GM10847 (cell line): ENCODE measurements around the gene SCN8A.

Source experiments
- POLR2A ChIP-seq: IDR thresholded peaks from 2 replicates; pipeline ENCODE4 v1.6.1; 2011; ENCODE audit not compliant: insufficient read length; ENCODE audit errors: extremely low read depth

SCN8A gene

DNA sequence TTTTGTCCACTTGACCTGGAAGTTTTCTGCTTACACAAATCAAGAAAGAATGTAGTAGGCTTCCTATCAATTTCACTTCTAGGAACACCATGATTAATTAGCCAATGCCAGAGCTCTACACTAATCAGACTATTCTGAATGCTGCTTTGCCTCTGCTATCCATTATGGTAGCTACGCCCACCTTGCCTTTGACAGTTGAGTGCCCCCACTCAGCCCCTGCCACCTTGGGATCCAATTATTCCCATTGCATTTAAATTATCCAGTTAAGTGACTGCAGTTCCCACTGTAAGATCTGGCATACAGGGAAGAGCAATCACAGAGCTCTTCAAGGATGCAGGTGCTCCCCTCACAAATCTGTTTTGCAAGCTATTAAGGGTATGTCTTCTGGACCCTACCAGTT is 210.0 kb downstream of the SCN8A start:
- TF ChIP-seq POLR2A: no peak

DNA sequence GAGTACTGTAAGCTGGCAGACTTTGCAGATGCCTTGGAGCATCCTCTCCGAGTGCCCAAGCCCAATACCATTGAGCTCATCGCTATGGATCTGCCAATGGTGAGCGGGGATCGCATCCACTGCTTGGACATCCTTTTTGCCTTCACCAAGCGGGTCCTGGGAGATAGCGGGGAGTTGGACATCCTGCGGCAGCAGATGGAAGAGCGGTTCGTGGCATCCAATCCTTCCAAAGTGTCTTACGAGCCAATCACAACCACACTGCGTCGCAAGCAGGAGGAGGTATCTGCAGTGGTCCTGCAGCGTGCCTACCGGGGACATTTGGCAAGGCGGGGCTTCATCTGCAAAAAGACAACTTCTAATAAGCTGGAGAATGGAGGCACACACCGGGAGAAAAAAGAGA is 215.9 kb downstream of the SCN8A start:
- no peak for TF ChIP-seq POLR2A

DNA sequence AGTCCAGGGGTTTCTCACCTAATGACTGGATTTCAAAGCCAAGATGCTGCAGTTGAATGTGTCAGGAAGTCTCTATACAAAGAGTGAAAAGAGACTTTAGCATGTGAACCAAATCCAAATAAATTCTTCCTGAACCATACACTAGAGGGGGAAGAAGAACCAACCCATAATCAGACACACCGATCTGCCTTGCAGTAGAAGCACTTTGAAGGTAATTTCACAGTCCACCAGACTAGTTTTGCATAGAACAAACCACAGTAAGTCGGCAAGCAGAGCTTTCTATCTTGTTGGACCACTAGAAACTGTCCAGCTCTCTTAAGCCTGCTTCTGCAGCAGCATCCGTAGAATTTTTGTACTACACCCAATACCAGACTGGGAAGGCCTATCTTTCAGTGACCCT is 218.2 kb downstream of the SCN8A start:
- TF ChIP-seq POLR2A: no peak

DNA sequence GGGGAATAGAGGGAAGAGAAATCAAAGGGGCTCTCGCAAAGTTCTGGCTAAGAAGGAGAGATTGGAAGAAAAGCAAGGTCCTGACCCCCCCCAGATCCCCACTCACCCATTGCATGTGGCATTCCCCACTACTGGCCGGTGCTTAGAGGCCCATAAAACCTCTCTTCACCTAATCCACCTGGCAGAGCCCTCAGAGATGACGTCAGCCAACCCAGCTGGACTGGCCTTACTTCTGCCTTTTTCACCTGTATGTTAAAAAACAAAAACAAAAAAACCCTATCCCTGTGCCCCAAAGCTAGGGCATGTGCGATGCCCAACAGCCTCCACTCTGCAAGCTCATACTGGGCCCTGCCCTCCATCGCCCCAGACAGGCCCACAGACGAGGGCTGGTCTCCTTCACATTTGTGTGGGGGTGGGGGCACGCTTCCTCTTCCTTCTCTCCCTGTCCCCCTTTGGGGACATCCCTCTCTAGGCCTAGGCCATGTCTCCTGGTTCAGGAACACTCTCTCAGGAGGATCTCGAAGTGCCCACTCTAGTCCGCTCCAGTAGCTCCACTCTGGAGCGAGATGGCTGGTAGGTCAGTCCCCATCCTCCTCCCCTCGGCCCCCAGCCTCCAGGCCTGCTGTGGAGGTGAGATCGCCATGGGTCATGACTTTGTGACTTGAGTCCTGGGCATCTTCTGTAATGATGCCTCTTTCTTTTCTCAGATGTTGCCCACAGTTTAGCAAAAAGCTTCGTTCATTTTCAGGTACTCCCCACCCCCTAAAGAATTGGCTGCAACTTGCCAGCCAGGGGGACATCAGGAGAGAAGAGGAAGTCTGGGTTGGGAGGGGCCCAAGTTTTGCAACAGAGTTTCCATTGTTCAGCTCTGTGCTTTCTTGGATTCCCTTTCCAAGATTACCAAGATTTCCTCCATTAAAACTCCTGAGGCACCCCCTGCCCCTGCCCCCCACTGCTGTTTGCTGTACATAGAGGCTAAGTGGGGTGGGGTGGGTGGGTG is 220.5 kb downstream of the SCN8A start:
- no peak for TF ChIP-seq POLR2A

DNA sequence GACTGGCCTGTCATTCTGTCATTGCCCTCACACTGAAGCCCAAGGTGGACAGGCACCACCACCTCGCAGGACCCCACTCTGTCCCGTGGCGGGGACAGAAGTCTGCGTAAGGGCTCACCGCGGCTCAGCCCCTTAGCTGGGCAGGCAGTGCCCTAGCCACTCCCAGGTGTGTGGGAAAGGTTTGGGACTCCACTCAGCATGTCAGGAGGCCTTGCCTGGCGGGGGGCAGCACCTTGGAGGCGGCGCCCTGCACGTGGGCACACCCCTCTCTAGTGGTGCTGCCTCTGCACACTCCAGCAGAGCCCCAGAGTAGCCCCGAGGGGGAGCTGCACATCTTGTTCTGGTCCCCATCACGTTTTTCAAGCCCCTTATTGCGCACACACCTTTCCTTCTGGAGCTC is 221.8 kb downstream of the SCN8A start:
- TF ChIP-seq POLR2A: no peak

DNA sequence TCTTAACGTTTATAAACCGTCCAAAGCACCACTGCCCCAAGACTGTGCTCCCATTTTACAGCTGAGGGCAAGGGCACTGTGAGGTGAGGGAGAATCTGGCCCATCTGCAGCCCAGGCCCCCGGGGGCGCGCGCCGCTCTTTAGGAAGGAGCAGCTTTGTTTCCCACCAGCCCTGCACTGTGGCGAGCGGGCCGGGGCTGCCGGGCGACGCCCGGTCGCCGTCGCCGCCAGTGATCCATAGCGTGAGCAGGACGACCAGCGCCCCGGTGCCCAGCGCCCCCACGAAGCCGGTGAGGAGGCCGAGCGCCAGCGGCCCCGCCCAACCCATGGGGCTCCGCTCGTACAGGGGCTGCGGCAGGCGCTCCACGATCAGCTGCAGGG is 222.9 kb downstream of the SCN8A start:
- no peak for TF ChIP-seq POLR2A

DNA sequence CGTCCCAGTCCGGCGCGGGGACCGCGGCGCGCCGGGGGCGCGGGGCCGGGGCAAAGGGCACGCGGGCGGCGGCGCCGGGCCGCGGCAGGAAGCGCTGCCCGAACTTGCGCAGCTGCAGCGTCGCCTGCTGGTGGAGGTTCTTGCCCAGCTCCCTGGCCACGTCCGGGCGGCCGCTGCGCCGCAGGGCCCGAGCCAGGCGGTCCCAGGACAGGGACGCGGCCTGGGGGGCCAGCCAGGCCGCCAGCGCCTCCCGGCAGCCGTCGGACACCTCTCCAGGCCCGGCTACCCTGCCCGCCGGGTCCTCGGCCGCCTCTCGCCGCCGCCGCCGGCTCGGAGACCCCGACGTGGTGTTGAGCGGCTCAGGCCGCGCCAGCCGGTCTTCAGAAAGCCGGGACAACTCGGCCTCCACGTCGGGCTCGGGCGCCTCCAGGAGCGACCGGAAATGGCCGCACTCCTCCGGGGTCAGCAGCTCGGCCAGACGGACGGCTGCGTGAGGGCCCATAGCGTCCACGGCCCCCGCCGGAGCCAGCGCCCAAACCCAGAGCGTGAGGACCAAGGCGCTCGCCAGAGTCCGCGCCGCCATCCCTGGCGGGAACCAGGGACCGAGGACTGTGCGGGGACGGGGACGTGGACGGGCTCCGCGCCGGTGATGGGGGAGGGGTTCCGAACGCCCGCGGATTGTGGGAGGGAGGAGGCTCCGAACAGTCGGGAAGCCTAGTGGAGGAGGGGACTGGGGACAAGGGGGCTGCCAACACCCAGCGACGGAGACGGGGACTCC is 223.5 kb downstream of the SCN8A start:
- TF ChIP-seq POLR2A: no peak

DNA sequence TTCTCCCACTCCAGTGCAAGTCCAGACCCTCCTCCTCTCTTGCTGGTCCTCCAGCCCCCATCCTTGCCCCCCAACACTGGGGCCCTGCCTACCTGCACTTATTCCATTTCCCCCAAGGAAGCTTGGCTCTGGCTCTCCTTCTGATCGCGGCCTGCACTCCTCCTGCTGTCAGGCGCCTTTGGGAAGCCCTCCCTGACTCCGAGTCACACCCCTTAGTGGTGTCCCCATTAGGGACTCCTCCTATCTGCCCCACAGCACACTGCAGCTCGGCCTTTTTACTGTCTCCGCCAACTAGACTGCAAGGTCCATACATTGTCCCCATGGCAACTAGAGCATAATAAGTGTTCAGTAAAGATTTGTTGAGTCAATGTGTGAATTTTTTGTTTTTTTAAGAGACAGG is 224.5 kb downstream of the SCN8A start:
- no peak for TF ChIP-seq POLR2A

DNA sequence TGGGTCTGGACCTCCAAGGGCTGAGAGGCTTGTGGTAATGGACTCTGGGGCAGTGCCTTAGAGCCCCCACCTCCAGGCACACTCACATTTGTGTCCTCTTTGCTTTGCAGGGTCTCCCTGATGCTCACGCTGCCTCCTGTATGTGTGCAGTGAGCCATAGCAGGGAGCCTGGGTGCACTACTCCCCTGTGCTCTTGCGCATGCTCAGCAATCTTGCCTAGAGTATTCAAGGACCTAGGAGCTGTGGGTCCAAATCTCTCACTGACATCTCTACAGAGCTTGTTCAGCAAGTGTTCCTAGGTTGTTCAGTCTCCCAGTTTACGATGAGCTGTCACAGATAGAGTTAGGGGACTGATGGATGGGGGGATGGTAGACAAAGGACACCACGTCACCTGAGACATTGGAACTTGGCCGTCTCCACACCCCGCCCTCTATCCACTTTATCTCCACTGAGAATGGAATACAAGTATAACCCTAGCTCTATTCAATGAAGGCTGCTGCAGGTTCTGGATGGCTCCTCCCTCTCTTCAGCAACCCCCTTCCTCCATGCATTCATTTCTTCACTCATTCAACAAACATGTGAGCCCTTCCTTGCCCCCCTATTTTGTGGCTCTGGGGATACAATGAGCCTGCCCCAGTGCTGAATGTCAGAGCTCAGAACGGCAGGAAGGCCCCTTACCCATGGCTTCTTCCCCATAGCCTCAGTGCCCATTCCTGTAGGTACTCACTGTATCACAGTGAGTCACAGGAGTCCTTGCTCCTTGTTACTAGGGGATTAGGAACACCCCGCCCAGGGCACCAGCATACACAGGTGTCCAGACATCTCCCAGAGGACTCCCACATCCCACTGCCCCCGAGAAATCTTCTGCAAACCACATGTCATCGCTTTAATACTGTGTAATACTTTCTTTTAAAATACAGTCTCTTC is 226.3 kb downstream of the SCN8A start:
- TF ChIP-seq POLR2A: no peak

DNA sequence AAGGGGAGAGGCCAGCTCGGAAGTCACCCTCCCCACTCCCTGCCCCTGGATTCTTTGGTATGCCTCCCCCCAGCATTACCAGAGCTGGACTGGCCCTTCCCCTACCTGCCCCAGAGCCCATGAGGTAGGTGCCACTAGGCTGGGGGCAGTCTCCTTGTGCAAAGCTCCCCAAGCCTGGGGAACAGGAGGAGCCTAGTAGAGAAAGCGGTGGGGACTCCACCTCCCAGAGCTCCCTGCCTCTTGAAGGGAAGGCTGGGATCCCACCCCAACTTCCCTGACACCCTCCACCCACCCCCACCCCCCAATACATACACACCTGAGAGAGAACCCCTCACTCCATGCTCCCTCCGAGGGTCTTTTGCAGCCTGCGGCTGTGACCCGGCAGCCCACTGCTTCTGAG is 227.1 kb downstream of the SCN8A start:
- no peak for TF ChIP-seq POLR2A

DNA sequence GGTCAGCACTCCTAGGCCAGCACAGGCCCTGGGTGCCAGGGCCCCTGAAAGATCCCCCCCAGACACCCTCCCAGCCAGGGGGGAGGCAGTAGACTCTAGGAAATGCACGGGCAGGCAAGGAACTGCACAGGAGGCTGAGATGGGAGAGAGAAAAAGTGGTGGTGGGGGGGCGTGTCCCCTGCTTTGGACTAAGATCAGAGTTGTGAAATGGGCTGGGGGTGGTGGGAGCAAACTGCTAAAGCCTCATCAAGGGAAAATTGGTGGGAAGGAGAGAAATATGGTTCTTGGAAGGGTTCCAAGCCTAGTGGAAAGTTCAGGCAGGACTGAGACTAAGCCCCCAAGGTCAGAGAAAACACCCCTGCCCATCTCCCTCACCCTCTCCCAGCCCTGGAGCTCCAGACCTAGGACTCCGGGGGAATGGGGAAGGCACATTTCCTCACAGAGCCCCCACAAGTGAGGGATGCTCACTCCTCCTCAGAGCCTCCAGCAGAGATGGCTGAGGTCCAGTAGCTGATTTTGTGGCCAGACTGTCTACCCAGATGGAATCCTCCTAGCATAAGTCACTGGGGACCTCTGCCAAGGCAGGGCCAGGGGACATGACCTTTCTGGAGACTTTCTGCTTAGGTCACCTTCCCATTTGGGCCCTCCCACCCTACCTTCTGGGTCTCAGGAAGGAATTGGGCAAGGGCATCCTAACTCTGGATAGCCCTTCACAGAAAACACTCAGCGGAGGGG is 227.7 kb downstream of the SCN8A start:
- TF ChIP-seq POLR2A: no peak

DNA sequence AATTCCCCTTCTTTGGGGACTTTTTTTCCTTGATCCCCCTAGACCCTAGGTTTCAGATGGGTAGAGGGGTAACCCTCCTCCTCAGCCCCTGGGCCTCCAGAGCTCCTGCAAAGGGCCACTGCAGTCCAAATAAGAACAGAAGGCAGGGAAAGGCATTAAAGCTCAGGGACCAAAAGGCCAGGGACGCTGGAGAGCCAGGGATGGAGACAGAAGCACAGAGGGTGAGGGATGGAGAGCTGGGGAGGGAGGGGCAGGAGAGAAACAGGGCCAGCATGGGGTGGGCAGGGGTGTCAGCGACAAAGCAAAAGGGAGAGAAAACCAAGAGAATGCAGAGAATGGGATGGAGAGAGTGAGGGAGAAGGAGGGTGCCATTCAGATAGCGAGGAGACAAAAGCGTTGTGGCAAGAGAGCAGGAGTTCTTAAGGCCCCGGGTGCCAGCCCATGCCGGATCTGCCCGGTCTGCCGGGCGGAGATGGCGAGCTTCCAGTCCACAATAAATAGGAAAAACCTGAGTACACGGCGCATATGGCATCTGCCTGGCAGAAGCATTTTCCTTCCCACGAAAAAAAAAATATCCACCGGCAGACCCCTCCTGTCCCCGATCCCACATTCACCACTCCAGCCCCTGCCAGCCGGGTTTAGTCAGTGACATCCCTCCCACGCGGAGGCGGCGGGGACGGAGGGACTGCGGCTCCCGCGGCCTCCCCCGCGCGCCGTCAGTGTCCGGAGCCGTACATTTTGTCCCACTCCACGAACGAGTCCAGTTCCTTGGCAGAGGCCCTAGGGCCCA is 228.9 kb downstream of the SCN8A start:
- TF ChIP-seq POLR2A: no peak

DNA sequence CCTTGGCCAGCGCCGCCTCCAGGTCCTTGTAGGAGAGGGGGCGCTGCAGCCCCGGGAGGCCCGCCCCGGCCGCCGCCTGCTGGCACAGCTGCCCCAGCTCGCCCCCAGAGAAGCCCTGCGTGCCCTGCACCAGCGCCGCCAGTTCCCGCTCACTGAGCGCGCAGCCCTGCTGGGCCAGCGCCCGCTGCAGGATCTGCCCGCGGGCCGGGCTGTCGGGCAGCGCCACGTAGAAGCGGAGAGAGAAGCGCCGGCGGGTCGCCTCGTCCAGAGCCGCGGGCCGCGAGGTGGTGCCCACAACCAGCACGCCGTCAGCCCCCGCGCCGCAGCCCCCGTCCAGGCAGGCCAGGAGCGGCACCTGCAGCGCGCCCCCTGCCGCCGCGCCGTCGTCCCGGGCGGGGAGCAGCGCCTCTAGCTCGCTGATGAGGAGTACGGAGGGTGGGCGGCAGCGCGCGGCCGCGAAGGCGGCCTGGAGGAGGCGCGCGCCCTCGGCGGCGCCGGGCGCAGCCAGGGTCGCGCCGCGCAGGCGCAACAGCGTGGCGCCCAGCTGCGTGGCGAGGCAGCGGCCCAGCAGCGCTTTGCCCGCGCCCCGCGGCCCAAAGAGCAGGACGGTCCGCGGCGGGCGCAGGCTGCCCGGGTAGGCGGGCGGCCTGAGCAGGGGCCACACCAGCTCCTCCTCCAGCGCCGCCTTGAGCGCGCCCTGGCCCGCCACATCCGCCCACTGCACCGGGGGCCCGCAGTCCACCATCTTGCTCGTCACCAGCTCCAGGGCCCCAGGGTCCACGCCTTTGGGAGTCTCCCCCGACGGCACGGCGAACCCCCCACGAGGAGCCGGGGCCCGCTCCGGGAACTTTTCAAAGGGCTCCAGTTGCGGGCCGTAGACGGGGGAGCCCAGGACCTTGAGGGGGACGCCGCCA is 229.8 kb downstream of the SCN8A start:
- no peak for TF ChIP-seq POLR2A
